HepG2 (cell line): ENCODE measurements around the gene AJUBA. TPM values are rescaled to one million over a fixed set of nuclear protein-coding genes. Genes with fewer than 3 reads are reported as not detected.

Experiments used
- CENPBD1 ChIP-seq: sonication (generic); formaldehyde crosslinking; IDR thresholded peaks from 2 replicates; pipeline ENCODE4 v1.8.0; 2022; ENCODE audit warnings: missing genetic modification reagents, low read depth, mild to moderate bottlenecking, borderline replicate concordance
- HNF4A ChIP-seq: sonication (generic); formaldehyde crosslinking; IDR thresholded peaks from 2 replicates; pipeline ENCODE4 v1.4.0; 2020; ENCODE audit warnings: missing genetic modification reagents
- MED8 ChIP-seq: sonication (generic); formaldehyde crosslinking; IDR thresholded peaks from 2 replicates; pipeline ENCODE4 v1.8.1; 2023; ENCODE audit warnings: mild to moderate bottlenecking, missing genetic modification reagents; ENCODE audit not compliant: insufficient replicate concordance
- MIXL1 ChIP-seq: IDR thresholded peaks from 2 replicates; pipeline ENCODE4 v1.6.1; 2016
- PAXIP1 ChIP-seq: sonication (generic); formaldehyde crosslinking; conservative IDR thresholded peaks from 2 replicates; pipeline ENCODE4 v1.4.0; 2020; ENCODE audit warnings: mild to moderate bottlenecking, missing genetic modification reagents, moderate library complexity
- POGZ ChIP-seq: sonication (generic); formaldehyde crosslinking; IDR thresholded peaks from 2 replicates; pipeline ENCODE4 v1.4.0; 2020; ENCODE audit warnings: mild to moderate bottlenecking, missing genetic modification reagents
- SALL1 ChIP-seq: sonication (generic); formaldehyde crosslinking; IDR thresholded peaks from 2 replicates; pipeline ENCODE4 v1.8.0; 2022; ENCODE audit warnings: mild to moderate bottlenecking, missing genetic modification reagents
- ZC3H13 ChIP-seq: sonication (generic); formaldehyde crosslinking; IDR thresholded peaks from 2 replicates; pipeline ENCODE4 v1.8.1; 2023; ENCODE audit warnings: mild to moderate bottlenecking, missing genetic modification reagents, moderate library complexity
- ZC3H4 ChIP-seq: sonication (generic); formaldehyde crosslinking; IDR thresholded peaks from 2 replicates; pipeline ENCODE4 v1.4.0; 2020; ENCODE audit warnings: missing genetic modification reagents, borderline replicate concordance
- ZNF281 ChIP-seq: sonication (generic); formaldehyde crosslinking; IDR thresholded peaks from 2 replicates; pipeline ENCODE4 v1.4.0; 2020; ENCODE audit warnings: missing genetic modification reagents, borderline replicate concordance
- ZNF709 ChIP-seq: sonication (generic); formaldehyde crosslinking; IDR thresholded peaks from 2 replicates; pipeline ENCODE4 v1.5.0; 2020; ENCODE audit warnings: mild to moderate bottlenecking, missing genetic modification reagents
- polyA plus RNA-seq, 8 experiments: library from polyadenylated mRNA; depleted of rRNA in 3 of 8; stranded (reverse) in 7 of 8; unstranded in 1 of 8; fragments of >200 nt; fragmentation: Illumina TruSeq in 4 of 8; extraction: Trizol in 4 of 8; gene quantifications; 2 replicates each; pipeline versions ENCODE4 v1.2.1 to v1.2.3, GENCODE V29; 2011 to 2016; ENCODE audit warnings: low read depth in 4 of 8, missing spikeins in 1 of 8, mixed read lengths in 1 of 8; ENCODE audit not compliant: insufficient read depth in 1 of 8
- total RNA-seq, 5 experiments: library from RNA; depleted of rRNA; stranded (reverse); fragments of >200 nt; fragmentation: Illumina TruSeq; extraction: Trizol; gene quantifications; 2 replicates each; pipeline ENCODE4 v1.2.3, GENCODE V29; 2016; ENCODE audit warnings: low read depth in 1 of 5
- TF ChIP-seq, protein P1 (sequence below): sonication (generic); formaldehyde crosslinking; IDR thresholded peaks from 2 replicates; pipeline ENCODE4 v1.4.0; 2020; ENCODE audit warnings: mild to moderate bottlenecking, missing genetic modification reagents
- TF ChIP-seq, protein P2 (sequence below): sonication (generic); formaldehyde crosslinking; IDR thresholded peaks from 2 replicates; pipeline ENCODE4 v1.8.1; 2023; ENCODE audit warnings: mild to moderate bottlenecking, moderate library complexity, missing genetic modification reagents
- TF ChIP-seq, protein P3 (sequence below): sonication (generic); formaldehyde crosslinking; IDR thresholded peaks from 2 replicates; pipeline ENCODE4 v1.5.0; 2020; ENCODE audit warnings: mild to moderate bottlenecking, missing genetic modification reagents
- TF ChIP-seq, protein P4 (sequence below): fragments of 450-650 bp; IDR thresholded peaks from 2 replicates; pipeline ENCODE4 v1.6.1; 2017
- TF ChIP-seq, protein P5 (sequence below): sonication (generic); formaldehyde crosslinking; IDR thresholded peaks from 2 replicates; pipeline ENCODE4 v1.4.0; 2020; ENCODE audit warnings: missing genetic modification reagents

AJUBA gene
- total and polyA plus RNA-seq, 2 of the 13 experiments (the other 11 are each of a cell fraction or from before 2014, with no cell fraction given): 157 to 241 TPM

DNA sequence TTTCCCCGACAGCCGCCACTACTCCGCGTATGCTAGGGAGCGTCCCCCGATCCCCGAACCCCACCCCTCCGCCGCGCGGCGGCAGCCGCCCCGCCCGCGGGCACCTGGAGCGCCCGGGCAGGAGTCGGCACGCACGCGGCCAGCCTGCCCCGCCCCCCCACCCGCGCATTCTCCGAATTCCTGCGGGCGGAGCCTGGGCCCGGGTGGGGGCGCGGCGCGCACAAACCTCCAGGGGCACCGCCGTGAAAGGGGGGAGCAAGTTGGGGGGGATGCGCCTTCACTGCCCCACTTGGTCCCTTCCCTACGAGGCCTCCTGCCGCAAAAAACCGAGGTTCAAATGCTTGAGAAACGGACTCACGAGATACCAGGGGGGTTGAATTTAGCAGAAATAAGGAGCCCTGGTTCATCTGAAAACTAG is 1.7 kb downstream of the AJUBA start (continued):
- no peak for TF ChIP-seq SALL1 (CRISPR knock-in tag)
- TF ChIP-seq MIXL1 (CRISPR knock-in tag): 0 out of 2 replicates have a peak, but pooled peaks have one; percentile 10
- TF ChIP-seq ZNF709 (CRISPR knock-in tag): no peak
- no peak for TF ChIP-seq CENPBD1 (CRISPR knock-in tag)
- TF ChIP-seq, protein P1, sequence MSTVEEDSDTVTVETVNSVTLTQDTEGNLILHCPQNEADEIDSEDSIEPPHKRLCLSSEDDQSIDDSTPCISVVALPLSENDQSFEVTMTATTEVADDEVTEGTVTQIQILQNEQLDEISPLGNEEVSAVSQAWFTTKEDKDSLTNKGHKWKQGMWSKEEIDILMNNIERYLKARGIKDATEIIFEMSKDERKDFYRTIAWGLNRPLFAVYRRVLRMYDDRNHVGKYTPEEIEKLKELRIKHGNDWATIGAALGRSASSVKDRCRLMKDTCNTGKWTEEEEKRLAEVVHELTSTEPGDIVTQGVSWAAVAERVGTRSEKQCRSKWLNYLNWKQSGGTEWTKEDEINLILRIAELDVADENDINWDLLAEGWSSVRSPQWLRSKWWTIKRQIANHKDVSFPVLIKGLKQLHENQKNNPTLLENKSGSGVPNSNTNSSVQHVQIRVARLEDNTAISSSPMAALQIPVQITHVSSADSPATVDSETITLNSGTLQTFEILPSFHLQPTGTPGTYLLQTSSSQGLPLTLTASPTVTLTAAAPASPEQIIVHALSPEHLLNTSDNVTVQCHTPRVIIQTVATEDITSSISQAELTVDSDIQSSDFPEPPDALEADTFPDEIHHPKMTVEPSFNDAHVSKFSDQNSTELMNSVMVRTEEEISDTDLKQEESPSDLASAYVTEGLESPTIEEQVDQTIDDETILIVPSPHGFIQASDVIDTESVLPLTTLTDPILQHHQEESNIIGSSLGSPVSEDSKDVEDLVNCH (CRISPR knock-in tag): no peak
- TF ChIP-seq ZC3H4: no peak
- peak; percentile 94 for TF ChIP-seq ZNF281 (CRISPR knock-in tag)
- no peak for TF ChIP-seq ZC3H13 (CRISPR knock-in tag)
- TF ChIP-seq PAXIP1: peak; percentile 79
- no peak for TF ChIP-seq HNF4A (CRISPR knock-in tag)
- TF ChIP-seq POGZ: no peak
- TF ChIP-seq MED8 (CRISPR knock-in tag): no peak
- TF ChIP-seq, protein P2, sequence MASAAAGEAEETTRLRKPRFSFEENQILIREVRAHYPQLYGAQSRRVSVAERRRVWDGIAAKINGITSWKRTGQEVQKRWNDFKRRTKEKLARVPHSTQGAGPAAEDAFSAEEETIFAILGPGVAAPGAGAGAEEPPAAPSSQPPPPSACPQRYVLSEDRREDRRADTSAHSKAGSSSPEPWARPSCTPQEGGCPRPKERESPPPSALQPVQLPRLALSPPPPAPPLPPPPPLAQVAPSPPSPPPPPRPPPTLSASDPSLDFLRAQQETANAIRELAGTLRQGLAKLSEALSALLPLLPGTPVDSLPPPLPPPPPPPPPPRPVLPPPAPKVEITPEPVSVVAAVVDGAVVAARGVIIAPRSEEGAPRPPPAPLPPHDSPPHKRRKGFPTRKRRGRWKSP (CRISPR knock-in tag): no peak
- TF ChIP-seq, protein P3, sequence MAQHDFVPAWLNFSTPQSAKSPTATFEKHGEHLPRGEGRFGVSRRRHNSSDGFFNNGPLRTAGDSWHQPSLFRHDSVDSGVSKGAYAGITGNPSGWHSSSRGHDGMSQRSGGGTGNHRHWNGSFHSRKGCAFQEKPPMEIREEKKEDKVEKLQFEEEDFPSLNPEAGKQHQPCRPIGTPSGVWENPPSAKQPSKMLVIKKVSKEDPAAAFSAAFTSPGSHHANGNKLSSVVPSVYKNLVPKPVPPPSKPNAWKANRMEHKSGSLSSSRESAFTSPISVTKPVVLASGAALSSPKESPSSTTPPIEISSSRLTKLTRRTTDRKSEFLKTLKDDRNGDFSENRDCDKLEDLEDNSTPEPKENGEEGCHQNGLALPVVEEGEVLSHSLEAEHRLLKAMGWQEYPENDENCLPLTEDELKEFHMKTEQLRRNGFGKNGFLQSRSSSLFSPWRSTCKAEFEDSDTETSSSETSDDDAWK: no peak
- TF ChIP-seq, protein P4, sequence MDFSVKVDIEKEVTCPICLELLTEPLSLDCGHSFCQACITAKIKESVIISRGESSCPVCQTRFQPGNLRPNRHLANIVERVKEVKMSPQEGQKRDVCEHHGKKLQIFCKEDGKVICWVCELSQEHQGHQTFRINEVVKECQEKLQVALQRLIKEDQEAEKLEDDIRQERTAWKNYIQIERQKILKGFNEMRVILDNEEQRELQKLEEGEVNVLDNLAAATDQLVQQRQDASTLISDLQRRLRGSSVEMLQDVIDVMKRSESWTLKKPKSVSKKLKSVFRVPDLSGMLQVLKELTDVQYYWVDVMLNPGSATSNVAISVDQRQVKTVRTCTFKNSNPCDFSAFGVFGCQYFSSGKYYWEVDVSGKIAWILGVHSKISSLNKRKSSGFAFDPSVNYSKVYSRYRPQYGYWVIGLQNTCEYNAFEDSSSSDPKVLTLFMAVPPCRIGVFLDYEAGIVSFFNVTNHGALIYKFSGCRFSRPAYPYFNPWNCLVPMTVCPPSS: no peak
- TF ChIP-seq, protein P5, sequence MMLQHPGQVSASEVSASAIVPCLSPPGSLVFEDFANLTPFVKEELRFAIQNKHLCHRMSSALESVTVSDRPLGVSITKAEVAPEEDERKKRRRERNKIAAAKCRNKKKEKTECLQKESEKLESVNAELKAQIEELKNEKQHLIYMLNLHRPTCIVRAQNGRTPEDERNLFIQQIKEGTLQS (CRISPR knock-in tag): peak; percentile 49; the same call in 1 of the 2 replicates
